ENCODE measurements around the gene CARD10. TPM values are rescaled to one million over a fixed set of nuclear protein-coding genes. Genes with fewer than 3 reads are reported as not detected.
A peak's percentile ranks its signal among the peaks of the same experiment; 100 is the strongest.
"Not testable (repeated sequence)": the region's sequence is repeated elsewhere in the genome, so short reads cannot be mapped to it uniquely, and the experiment has no call there.

CARD10 gene
- total RNA-seq, 1 donor from 2014 or later = 31.6 TPM

DNA sequence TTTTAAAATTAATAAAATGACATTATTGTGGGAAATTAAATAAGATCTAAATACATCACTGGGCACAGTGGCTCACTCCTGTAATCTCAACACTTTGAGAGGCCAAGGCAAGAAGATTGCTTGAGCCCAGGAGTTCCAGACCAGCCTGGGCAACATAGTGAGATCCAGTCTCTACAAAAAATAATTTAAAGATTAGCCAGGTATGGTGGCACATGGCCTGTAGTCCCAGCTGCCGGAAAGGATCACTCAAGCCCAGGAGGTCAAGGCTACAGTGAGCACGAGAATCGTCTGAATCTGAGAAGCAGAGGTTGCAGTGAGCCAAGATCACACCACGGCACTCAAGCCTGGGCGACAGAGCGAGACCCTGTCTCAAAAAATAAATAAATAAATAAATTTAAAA is 15.9 kb upstream of the CARD10 start:
- no peak for DNase-seq (ENCODE audit: low spot score)
- intact Hi-C loops (cut with DNase I) = loop anchor here (5.0 kb wide), 1 partner anchor 37 kb away; no protein-coding TSS in a partner anchor
- no peak for ATAC-seq

DNA sequence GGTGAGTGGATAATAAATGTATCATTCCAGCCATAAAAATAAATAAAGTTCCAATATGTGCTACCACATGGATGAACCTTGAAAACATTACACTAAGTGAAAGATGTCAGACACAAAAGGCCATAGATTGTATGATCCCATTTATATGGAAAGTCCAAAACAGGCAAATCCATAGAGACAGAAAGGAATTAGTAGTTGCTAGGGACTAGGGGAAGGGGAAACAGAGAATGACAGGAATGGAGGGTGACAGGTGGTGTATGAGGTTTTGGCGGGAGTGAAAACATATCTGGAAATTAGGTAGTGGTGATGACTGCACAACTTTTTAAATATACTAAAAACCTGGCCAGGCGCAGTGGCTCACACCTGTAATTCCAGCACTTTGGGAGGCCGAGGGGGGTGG is 15.2 kb upstream of the CARD10 start:
- intact Hi-C loops (cut with DNase I) = no loop called here
- ATAC-seq (no peak), DNase-seq (ENCODE audit: low spot score) (no peak)

DNA sequence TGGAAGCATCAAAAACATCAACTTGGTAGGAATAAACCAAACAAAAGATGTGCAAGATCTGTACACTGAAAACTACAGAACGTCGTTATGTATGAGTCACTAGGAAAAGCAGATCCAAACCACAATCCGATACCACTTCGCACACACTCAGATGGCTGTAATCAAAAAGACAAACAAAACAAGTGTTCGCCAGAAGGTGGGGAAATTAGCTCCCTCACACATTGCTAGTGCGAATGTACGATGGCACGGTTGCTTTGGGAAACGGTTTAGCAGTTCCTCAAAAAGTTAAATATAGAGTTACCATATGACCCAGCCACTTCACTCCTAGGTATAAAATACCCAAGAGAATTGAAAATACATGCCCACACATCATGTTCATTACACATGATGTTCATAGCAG is 14.8 kb upstream of the CARD10 start:
- ATAC-seq (no peak), DNase-seq (ENCODE audit: low spot score) (no peak)
- intact Hi-C loops (cut with DNase I) = no loop called here

DNA sequence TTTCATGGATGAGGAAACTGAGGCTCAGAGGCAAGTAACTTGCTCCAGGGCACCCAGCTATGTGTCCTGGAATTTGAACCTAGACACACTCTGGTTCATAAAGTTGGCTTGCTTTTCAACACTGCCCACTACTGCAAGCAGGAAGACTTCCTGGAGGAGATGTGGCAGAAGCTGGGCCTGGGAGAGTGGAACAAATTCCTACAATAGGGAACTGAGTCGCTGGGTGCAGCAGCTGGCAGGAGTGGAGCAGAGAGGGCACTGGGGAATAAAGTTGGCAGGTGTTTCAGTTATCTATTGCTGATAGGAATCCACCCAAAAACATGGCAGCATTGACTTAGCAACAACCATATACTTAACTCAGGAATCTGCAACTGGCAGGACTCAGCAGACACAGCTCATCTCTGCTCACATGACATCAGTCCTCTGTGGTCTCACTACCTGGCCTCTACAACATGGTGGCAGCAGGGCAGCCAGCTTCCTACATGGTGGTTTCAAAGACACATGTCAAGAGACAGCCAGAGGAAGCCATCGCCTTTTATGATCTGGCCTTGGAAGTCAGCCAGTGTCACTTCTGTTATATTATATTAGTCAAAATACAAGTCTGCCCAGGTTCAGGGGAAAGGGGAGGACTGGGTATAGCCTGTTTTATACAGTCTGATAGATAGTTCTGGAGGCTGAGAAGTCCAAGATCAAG is 10.6 kb upstream of the CARD10 start:
- intact Hi-C loops (cut with DNase I) = no loop called here
- no peak for DNase-seq (ENCODE audit: low spot score)

DNA sequence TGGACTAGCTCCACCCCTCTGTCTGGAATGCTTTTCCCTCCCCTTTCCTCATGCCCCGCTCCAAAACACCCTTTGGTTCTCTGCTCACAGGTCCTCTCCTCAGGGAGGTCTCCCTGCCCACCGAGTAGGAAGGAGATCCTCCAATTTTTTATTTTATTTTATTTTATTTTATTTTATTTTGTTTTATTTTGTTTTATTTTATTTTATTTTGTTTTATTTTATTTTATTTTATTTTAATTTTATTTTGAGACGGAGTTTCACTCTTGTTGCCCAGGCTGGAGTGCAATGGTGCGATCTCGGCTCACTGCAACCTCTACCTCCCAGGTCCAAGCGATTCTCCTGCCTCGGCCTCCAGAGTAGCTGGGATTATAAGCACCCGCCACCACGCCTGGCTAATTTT is 8.7 kb upstream of the CARD10 start:
- intact Hi-C loops (cut with DNase I); DNase-seq (ENCODE audit: low spot score); ATAC-seq: not testable (repeated sequence)

More for the DNA sequence above, 10.6 kb upstream of the CARD10 start:
- ATAC-seq = no peak

DNA sequence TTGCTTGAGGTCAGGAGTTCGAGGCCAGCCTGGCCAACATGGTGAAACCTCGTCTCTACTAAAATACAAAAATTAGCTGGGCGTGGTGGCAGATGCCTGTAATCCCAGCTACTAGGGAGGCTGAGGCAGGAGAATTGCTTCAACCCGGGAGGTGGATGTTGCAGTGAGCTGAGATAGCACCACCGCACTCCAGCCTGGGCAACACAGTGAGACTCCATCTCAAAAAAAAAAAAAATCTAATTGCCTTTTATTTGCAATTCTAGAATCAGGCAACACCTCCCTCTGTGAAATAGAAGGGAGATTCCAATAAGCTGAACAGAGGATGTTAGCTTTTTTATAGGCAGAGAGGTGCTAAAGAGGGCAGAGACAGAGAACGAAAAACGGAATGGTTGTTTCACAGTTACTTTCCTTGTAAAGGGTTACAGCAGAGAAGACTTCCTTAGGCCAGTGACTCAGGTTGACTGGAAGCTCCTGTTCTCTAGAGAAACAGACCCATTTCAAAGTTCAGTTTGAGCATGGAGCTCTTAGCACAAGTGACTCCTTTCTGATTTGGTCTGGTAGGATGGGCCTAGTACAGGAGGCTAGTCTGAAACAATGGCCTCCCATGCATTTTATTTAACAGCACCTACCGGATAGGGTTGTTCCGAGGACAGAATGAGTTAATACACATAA is 8.0 kb upstream of the CARD10 start:
- intact Hi-C loops (cut with DNase I); ATAC-seq; DNase-seq (ENCODE audit: low spot score): not testable (repeated sequence)

DNA sequence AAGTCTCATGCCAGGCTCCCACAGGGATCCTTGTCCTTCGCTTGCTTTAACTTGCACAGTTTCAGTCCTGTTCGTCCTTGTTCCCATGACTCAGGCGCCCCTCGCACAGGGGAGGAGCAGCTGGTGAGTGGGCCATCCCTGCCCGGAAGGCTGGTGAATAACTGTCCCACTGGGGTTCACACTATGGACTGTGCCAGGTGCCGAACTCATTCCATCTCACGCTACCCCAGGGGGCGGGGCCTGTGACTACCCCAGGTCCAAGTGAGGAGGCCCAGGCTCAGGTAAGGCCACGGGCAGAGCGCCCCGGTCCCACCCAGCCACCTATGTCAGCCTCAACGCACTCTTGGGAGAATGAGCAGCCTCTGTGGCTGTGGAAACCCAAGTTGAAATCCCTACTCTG is 7.2 kb upstream of the CARD10 start:
- peak; percentile 27 for ATAC-seq
- DNase-seq (ENCODE audit: low spot score) = no peak
- intact Hi-C loops (cut with DNase I) = no loop called here

DNA sequence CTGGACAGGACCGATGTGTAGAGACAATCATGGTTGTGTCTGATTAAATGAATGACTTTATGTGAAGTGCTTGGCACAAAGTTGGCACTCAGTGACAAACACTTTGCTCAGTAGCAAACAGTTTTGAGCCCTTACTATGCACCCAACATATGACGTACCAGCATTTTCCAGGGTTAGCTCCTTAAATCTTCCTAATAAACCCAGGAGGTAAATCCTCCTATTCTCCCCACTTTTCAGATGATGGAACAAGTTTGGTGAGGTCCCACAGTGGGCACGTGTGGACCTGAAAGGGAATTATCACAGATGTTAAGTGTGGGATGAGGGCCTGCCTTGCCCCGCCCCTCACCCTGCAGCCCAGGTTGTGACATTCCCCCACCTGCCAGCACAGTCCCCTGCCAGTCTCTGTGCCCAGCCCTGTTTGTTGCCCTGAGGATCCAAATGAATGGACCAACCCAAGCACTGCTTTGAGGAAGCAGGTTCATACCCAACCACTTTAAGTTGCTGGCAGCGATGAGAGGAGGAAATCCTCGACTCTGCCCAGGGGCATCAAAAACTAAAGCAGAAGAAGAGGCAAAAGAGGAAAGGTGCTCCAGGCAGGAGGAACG is 6.6 kb upstream of the CARD10 start:
- DNase-seq (ENCODE audit: low spot score) = no peak
- ATAC-seq = no peak
- intact Hi-C loops (cut with DNase I) = no loop called here

DNA sequence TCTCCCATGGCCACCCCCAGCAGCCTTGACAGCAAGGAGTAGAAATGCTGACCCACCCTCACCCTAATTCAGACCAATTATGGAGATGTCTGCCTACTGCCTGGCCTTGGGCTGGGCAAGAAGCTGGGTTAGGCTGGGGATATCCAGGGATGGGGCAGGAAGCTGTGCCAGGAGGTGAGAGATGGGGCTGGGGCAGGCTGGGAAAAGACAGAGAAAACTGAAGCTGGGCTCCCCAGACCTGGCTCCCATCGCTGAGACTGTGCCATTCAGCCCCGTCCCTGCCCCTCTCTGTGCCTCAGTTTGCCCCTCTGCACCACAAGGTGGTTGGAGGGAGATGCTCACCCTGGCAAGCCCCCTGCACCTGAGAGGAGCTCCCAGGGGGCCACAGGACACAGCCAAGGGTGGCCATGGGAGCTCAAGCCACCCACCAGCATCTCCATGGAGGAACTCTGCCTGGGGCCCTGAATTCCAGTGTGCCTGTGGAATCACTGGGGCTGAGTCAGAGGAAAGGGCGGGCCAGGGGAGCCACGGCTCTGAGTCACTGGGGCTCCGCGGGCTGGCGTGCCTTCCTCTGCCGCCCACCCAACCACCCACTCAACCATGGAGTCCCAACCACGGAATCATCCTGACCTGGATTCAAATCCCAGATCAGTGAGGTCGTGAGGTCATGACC is 6.0 kb upstream of the CARD10 start:
- no peak for DNase-seq (ENCODE audit: low spot score)
- intact Hi-C loops (cut with DNase I) = no loop called here
- peak; percentile 36 for ATAC-seq

DNA sequence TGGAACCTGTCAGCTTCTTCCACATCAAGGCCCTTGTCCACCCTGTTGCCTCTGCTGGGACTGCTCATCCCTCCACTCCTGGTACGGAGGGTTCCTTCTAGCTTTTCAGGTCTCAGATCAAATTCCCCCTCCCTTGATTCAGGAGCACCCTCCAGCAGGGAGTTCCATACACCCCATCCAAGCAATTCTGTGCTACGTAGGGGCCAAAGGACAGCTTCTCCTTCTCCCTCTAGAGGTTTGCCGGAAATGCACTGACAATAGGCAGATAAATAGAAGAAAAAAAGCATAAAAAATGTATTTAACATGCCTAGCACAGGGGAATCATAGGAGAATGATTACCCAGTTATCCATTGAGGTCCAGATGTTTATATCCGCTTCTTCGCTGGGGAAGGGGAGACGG is 3.3 kb upstream of the CARD10 start:
- intact Hi-C loops (cut with DNase I) = no loop called here
- no peak for ATAC-seq

DNA sequence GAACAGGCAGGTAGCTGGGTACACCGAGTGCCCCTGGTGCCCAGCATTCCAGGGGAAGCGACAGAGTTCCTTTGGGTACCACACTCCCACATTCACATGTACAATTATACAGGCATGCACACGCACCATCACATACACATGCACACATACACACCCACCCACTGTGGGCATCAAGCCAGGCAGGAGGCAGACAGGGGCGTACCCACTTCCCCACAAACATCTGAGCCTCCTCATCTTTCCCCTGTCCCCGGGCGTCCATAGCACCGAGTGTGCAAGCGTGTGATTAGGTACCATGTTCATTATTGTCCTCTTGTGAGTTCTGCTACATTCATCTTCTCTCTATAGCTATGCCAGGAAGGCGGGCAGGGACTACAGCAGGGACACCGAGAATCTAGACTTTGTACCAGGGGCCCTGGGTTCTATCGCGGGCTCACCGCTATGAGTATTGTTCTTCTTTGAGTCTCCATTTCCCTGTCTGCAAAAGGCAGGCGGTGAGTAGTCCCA is 2.1 kb upstream of the CARD10 start:
- no peak for DNase-seq (ENCODE audit: low spot score)
- ATAC-seq = no peak
- intact Hi-C loops (cut with DNase I) = no loop called here

More for the DNA sequence above, 3.3 kb upstream of the CARD10 start:
- no peak for DNase-seq (ENCODE audit: low spot score)

DNA sequence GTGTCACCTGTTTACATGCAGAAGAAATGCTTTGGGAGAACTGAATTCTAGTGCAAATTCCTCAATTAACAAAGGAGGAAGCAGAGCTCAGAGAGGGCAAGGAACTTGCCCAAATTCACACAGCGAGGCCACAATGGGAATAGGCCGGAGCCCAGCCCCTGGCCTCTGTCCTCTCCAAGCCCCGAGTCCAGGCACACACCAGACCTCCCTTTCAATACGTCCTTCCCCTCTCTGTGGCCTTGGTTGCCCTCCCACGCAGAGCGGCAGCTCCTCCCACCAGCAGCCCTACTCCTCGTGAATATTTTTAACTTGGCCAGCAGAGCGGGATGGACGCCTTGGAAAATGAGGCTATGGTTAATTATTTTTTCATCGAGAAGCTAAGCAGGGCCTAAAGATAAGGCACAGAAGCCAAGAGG is 1.6 kb upstream of the CARD10 start:
- ATAC-seq (no peak), DNase-seq (ENCODE audit: low spot score) (no peak)
- intact Hi-C loops (cut with DNase I) = no loop called here

DNA sequence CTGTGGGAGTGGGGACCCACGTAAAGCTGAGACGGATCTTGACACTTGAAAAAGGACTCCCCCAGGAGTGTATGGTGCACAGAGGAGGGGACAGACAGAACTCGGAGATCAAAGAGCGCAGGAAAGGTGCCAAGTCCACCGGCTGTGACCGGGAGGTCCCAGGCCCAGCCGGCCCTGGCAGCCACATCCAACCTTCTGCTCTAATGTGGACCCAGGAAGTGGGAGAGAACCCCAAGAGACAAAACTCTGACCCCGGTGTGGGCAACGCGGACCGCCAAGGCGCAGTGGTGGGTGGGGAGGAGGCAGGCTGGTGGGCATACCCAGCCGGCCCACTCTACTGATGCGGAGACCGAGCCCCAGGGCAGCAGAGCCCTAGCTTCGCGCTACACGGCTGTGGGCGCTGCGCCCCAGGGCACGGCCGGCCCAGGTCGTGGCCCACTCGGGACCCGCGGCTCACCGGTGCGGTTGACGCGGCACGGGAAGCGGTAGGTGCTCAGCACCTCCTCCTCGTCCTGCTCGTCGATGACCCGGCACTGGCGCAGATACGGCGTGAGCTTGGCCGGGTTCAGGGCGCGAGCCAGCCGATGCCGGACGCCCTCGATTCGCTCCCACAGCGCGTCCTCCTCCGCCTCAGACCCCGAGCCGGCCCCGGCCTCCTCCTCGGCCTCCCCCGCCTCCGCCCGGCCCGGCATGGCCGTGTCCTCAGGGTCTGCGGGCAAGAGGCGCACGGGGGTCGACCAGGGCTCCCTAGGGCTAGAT is 527 bp downstream of the CARD10 start:
- peak; percentile 8 for ATAC-seq
- intact Hi-C loops (cut with DNase I) = no loop called here

DNA sequence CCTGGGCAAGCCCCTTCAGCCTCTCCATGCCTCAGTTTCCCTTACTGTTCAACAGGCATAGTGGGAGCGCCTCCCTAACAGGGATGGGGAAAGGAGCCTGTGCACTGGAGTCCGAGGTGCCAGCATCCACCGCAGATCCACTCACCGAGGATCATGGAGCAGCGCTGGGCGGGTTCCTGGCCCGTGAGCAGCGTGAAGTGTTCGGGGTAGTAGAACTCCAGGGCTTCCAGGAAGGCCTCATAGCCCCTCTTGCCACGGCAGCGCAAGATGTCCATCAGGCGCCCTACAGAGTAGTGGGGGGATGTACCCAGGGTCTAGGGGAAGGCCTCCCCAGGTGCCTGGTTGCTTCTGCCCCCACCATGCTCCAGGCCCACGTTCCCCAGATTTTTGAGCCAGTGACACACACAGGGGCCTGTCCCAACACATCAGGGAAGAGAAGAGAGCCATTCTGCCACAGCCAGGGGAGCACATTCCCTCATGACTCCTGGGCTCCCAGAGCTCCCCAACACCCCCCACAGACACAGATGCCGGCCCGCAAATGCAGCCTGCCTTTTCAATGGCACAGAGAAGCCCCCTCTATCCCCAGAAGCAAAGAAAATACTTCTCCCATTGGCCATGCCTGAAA is 1.3 kb downstream of the CARD10 start:
- DNase-seq (ENCODE audit: low spot score) (no peak), ATAC-seq (no peak)
- intact Hi-C loops (cut with DNase I) = no loop called here

More for the DNA sequence above, 527 bp downstream of the CARD10 start:
- no peak for DNase-seq (ENCODE audit: low spot score)

DNA sequence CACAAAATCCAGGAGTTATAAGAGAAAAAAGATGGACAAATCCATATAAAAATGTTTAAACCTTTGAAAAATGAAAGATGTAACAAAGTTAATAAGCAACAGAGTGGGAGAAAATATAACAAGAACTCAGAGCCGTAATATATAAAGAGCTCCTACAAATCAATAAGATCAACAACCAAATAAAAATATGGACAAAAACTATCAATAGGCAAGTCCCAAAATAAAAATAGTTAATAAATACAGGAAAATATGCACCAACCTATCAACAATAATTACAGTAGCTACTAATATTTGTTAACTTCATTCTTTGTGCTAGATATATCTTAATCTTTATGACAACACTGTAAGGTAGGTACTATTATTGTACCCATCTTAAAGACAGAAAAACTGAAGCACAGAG is 2.8 kb downstream of the CARD10 start:
- ATAC-seq = no peak
- intact Hi-C loops (cut with DNase I) = no loop called here
- DNase-seq (ENCODE audit: low spot score) = no peak

DNA sequence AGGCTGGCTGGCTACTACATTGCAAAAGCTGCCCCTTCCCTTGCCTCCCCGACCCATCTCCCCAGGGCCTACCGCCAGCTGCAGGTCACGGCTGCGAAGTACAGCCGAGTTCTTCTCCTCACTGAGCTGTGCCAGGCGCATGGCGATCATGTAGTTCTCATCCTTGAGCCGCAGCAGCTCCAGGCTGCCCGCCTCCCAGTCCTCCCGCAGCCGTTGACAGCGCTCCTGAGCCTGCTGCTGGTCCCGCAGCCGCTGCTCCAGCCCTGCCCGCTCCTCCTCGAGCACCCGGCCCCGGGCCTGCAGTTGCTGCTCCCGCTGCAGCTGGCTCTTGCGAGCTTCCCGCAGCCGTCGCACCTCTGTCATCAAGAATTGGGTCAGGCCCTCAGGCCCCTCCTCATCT is 3.3 kb downstream of the CARD10 start:
- intact Hi-C loops (cut with DNase I) = no loop called here
- ATAC-seq (no peak), DNase-seq (ENCODE audit: low spot score) (no peak)

DNA sequence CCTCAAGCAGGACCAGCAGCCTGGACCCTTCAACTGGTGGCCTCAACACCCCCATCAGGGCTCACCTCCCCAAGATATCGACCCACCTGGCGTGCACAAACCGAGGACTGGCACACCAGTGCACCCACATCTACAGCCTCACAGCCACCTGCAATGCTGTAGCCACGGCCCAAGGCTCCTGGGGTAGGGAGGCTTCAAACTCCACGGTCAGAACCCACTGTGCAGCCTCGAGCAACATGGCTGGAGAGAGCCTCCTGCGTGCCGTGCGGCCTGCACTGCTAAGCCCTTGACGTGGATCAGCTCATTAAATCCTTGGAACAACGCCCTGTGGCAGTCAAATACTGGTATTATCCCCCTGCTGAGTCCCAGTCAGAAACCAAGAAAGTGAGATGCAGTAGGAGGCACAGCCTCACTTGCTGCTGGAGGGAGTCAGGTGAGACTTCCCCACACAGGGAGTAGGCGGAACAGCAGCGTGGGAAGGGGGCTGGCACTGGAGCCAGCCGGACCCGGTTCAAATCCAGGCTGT is 4.6 kb downstream of the CARD10 start:
- DNase-seq (ENCODE audit: low spot score) = no peak
- intact Hi-C loops (cut with DNase I) = no loop called here
- ATAC-seq = no peak

DNA sequence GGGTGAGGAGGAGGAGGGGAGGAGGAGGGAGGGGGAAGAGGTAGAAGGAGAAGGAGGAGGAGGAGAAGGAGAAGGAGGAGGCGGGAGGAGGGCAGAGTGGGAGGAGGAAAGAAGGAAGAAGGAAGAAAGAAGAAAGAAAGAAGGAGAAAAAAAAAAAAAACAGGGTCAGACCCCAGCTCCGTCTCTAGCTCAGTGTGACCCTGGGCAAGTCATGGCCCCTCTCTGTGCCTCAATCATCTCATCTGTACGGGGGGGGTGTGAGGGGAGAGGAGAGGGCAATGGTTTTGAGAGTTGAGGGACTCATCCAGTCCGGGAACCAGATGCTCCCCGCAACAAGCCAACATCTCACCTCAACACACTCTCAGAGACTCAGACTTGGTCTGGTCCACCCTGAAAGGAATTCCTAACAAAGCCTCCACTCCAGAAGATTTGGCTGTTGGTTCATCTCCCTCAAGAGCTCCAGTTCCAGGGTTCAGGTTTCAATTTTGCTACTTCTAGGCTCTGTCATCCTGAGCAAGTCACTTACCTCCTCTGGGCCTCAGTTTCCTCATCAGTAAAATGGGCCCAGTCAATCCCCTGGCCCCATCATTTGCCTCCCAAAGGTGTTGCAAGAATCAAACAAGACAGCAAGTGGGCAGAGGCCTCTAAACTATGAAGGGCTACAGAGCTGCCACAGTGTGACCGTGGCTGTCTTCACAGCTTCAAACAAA is 7.7 kb downstream of the CARD10 start:
- intact Hi-C loops (cut with DNase I) = no loop called here
- DNase-seq (ENCODE audit: low spot score) (no peak), ATAC-seq (no peak)

Measured in sciatic nerve (tissue), 2 donors.